Hepatocyte (in vitro differentiated cells): ENCODE data around the gene LYVE1.

Experiments
- CTCF ChIP-seq: fragments of 200-600 bp; sonication (generic); IDR thresholded peaks from 2 replicates; pipeline ENCODE4 v1.5.1; 2016; ENCODE audit warnings: antibody characterized with exemption, mild to moderate bottlenecking; ENCODE audit not compliant: poor library complexity
- EZH2 ChIP-seq: fragments of 200-600 bp; sonication (generic); IDR thresholded peaks from 2 replicates; pipeline ENCODE4 v1.6.1; 2016; ENCODE audit warnings: antibody characterized with exemption, mild to moderate bottlenecking, borderline replicate concordance
- EZH2phosphoT487 ChIP-seq: fragments of 200-600 bp; sonication (generic); IDR thresholded peaks from one replicate; pipeline ENCODE4 v1.6.1; 2018; ENCODE audit warnings: antibody characterized with exemption, mild to moderate bottlenecking, low read depth, moderate library complexity; ENCODE audit not compliant: unreplicated experiment, severe bottlenecking

- no peak for TF ChIP-seq CTCF
- TF ChIP-seq EZH2 = no peak
- TF ChIP-seq EZH2phosphoT487 = no peak
Observed at GRCh38 chr11:10558288-10558687, 10.2 kb downstream of the LYVE1 start.
